ENCODE measurements around the gene RPSA.
"Not testable (repeated sequence)": the region's sequence is repeated elsewhere in the genome, so short reads cannot be mapped to it uniquely, and the experiment has no call there.

RPSA gene

GRCh38 chr3:39412668-39413260 lies 6.2 kb downstream of the RPSA start:
- no peaks in the 10 kb centered on the region for H3K9me3 ChIP-seq (ENCODE audit: control insufficient read depth, insufficient read depth, low read length)
- peaks cover 30% of the 10 kb centered on the region for H4K20me1 ChIP-seq (ENCODE audit: control insufficient read depth, insufficient read depth, low read depth, low read length)
- H3K36me3 ChIP-seq (ENCODE audit: control insufficient read depth, low read length): peaks cover 69% of the 10 kb centered on the region
- H3K4me3 ChIP-seq (ENCODE audit: low read length): no peak overlapping the region
- H3K27ac ChIP-seq (ENCODE audit: low read depth, low read length): no peak overlapping the region
- H3F3A ChIP-seq (ENCODE audit: control insufficient read depth, insufficient read depth): peaks cover 84% of the 10 kb centered on the region
- peaks cover 30% of the 10 kb centered on the region for H3K4me1 ChIP-seq (ENCODE audit: control insufficient read depth, low read length)
- TF ChIP-seq CTCF (IDR thresholded peaks at IDR 0.05; ENCODE audit: low read depth, low read length, poor library complexity, severe bottlenecking): no peak
- no peak for TF ChIP-seq EZH2phosphoT487 (IDR thresholded peaks at IDR 0.05; ENCODE audit: borderline replicate concordance, low read length)
- H3K9me2 ChIP-seq (replicated peaks; ENCODE audit: control insufficient read depth, low read length): no peaks in the 10 kb centered on the region
- H3K79me2 ChIP-seq (ENCODE audit: control insufficient read depth, low read length): peaks cover 28% of the 10 kb centered on the region
- no peak overlapping the region for H3K4me2 ChIP-seq (ENCODE audit: low read length)
- H3K27me3 ChIP-seq (ENCODE audit: control insufficient read depth, low read length): no peaks in the 10 kb centered on the region

DNA sequence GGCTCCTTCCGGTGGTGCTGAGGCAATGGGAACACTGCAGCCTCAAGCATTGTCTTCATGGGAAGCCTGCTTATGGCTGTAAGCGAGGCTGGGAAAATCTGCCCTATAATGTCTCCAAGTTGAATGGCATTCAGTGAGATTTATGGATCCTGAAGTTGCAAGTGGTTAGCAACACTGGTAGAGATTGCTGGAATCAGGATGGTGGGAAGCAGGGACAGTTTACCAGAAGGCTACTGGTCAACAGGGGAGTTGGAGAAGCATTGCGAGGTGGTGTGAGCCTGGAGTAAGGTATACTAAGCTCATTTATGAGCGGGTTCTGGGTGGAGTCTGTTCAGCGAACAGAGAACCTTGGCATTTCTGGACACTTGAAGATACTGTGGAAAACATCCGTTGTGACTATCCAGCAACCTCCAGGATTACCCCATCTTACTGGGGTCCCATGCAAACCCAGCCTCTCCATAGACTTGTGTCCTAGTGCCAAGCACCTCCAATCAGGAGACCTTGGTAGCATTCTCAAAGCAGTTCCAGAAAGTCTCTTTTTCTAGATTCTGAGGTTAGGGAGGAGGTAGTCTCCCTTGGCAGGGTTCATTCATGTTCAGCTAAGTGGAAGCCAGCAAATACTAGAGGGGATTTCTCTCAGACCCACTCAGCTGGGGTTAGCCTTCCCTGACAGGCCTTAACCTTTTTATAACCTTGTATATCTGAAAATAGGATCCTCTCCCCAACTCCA lies 7.3 kb downstream of the RPSA start:
- Histone ChIP-seq H3K9me3 (ENCODE audit: control insufficient read depth, insufficient read depth, low read length) (no peaks in the 10 kb centered on the region), H3K27me3 (ENCODE audit: control insufficient read depth, low read length) (no peaks in the 10 kb centered on the region), H3K79me2 (ENCODE audit: control insufficient read depth, low read length) (peaks cover 17% of the 10 kb centered on the region), H3K9me2 (replicated peaks; ENCODE audit: control insufficient read depth, low read length) (no peaks in the 10 kb centered on the region), H4K20me1 (ENCODE audit: control insufficient read depth, insufficient read depth, low read depth, low read length) (peaks cover 21% of the 10 kb centered on the region), H3K4me1 (ENCODE audit: control insufficient read depth, low read length) (peaks cover 20% of the 10 kb centered on the region), H3K4me3 (ENCODE audit: low read length) (no peak overlapping the region), H3F3A (ENCODE audit: control insufficient read depth, insufficient read depth) (peaks cover 74% of the 10 kb centered on the region), H3K27ac (ENCODE audit: low read depth, low read length) (no peak overlapping the region), H3K36me3 (ENCODE audit: control insufficient read depth, low read length) (peaks cover 58% of the 10 kb centered on the region), H3K4me2 (ENCODE audit: low read length) (no peak overlapping the region)
- no peak for TF ChIP-seq EZH2phosphoT487 (IDR thresholded peaks at IDR 0.05; ENCODE audit: borderline replicate concordance, low read length)
- no peak for TF ChIP-seq CTCF (IDR thresholded peaks at IDR 0.05; ENCODE audit: low read depth, low read length, poor library complexity, severe bottlenecking)

DNA sequence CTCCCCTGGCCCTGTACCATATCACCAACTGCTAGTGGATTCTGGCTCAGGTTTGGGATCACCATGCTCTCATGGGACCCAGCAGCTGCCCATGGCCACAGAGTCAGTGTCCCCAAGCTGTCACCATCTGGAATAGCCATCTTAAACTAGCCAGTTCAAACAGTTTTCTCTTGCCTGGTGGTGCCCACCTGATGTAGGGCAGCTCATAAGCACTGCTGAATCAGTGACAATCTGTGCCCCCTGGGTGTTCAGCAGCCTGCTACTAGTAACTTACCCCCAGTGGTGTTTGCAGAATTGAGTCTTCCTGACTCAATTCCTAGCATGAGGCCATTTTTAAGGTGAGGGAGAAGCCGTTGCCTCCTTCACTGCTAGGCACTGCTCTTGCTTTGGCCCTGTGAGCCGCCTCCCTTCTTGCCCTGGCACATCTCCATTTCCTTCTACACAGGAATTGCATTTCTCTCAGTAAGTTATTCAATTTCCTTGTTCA lies 7.9 kb downstream of the RPSA start:
- Histone ChIP-seq H3K36me3 (ENCODE audit: control insufficient read depth, low read length) (peaks cover 52% of the 10 kb centered on the region), H3K4me1 (ENCODE audit: control insufficient read depth, low read length) (peaks cover 14% of the 10 kb centered on the region), H3K4me2 (ENCODE audit: low read length) (no peak overlapping the region), H3F3A (ENCODE audit: control insufficient read depth, insufficient read depth) (peaks cover 67% of the 10 kb centered on the region), H4K20me1 (ENCODE audit: control insufficient read depth, insufficient read depth, low read depth, low read length) (peaks cover 18% of the 10 kb centered on the region), H3K27ac (ENCODE audit: low read depth, low read length) (0 out of 2 replicates have a peak overlapping the region, but pooled peaks have one; percentile 1), H3K4me3 (ENCODE audit: low read length) (no peak overlapping the region), H3K27me3 (ENCODE audit: control insufficient read depth, low read length) (peaks cover 3% of the 10 kb centered on the region; the same call in 1 of the 2 replicates), H3K9me2 (replicated peaks; ENCODE audit: control insufficient read depth, low read length) (no peaks in the 10 kb centered on the region), H3K9me3 (ENCODE audit: control insufficient read depth, insufficient read depth, low read length) (no peaks in the 10 kb centered on the region), H3K79me2 (ENCODE audit: control insufficient read depth, low read length) (peaks cover 11% of the 10 kb centered on the region)
- no peak for TF ChIP-seq CTCF (IDR thresholded peaks at IDR 0.05; ENCODE audit: low read depth, low read length, poor library complexity, severe bottlenecking)
- no peak for TF ChIP-seq EZH2phosphoT487 (IDR thresholded peaks at IDR 0.05; ENCODE audit: borderline replicate concordance, low read length)

DNA sequence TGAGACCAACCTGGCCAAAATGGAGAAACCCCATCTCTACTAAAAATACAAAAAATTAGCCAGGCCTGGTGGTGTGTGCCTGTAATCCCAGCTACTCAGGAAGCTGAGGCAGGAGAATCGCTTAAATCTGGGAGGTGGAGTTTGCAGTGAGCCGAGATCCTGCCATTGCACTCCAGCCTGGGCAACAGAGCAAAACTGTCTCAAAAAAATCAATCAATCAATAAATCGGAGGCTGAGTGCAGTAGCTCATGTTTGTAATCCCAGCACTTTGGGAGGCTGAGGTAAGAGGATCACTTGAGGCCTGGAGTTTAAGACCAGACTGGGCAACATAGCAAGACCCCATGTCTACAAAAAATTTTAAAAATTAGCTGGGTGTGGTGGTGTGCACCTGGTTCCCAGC lies 8.8 kb downstream of the RPSA start:
- peaks cover 59% of the 10 kb centered on the region for H3F3A ChIP-seq (ENCODE audit: control insufficient read depth, insufficient read depth)
- not testable (repeated sequence) for H3K27ac ChIP-seq (ENCODE audit: low read depth, low read length)

More for the DNA sequence above, 8.8 kb downstream of the RPSA start:
- H3K4me3 ChIP-seq (ENCODE audit: low read length); H3K9me3 ChIP-seq (ENCODE audit: control insufficient read depth, insufficient read depth, low read length); H3K4me1 ChIP-seq (ENCODE audit: control insufficient read depth, low read length); H3K79me2 ChIP-seq (ENCODE audit: control insufficient read depth, low read length); H3K9me2 ChIP-seq (replicated peaks; ENCODE audit: control insufficient read depth, low read length); H3K27me3 ChIP-seq (ENCODE audit: control insufficient read depth, low read length); H3K4me2 ChIP-seq (ENCODE audit: low read length): not testable (repeated sequence)
- Histone ChIP-seq H4K20me1 (ENCODE audit: control insufficient read depth, insufficient read depth, low read depth, low read length) (peaks cover 11% of the 10 kb centered on the region; the same call in 1 of the 2 replicates), H3K36me3 (ENCODE audit: control insufficient read depth, low read length) (peaks cover 43% of the 10 kb centered on the region)

Data from DOHH2 (cell line).